22Rv1 (cell line): ENCODE results near the gene ACSM5.
"Not testable (repeated sequence)": the region's sequence is repeated elsewhere in the genome, so short reads cannot be mapped to it uniquely, and the experiment has no call there.

Experiments
- H3K27ac ChIP-seq: fragments of 450-650 bp; 2 replicates; pipeline ENCODE4 v1.5.1; 2017
- CTCF ChIP-seq: fragments of 450-650 bp; IDR thresholded peaks from 2 replicates; pipeline ENCODE4 v1.5.1; 2017; ENCODE audit warnings: mild to moderate bottlenecking
- ZFX ChIP-seq: fragments of 450-650 bp; IDR thresholded peaks from 2 replicates; pipeline ENCODE4 v1.6.1; 2017; ENCODE audit warnings: antibody characterized with exemption, borderline replicate concordance

ACSM5 gene

GRCh38 chr16:20453633-20454032 lies 44.3 kb downstream of the ACSM5 start:
- not testable (repeated sequence) for H3K27ac ChIP-seq

- H3K27ac ChIP-seq, result not testable (repeated sequence)
These were observed 49.9 kb downstream of the ACSM5 start for GRCh38 chr16:20459227-20459626.

DNA sequence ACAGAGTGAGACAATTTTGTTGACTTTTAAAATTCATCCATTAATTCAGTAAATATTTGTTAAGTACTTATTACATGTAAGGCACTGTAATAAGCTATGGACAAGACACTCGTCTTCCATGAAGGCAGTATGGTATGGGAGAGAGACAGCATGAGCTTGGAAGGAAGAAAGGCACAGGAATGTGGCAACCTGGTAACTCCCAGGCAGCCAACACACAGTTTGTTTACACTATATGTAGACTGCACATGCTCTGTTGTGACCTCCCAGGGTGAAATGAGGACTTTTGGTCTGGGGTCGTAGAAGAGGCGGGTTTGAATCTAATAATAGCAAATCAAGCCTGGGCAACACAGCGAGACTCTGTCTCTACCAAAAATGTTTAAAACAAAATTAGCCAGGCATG lies 51.0 kb downstream of the ACSM5 start:
- H3K27ac ChIP-seq, result not testable (repeated sequence)

DNA sequence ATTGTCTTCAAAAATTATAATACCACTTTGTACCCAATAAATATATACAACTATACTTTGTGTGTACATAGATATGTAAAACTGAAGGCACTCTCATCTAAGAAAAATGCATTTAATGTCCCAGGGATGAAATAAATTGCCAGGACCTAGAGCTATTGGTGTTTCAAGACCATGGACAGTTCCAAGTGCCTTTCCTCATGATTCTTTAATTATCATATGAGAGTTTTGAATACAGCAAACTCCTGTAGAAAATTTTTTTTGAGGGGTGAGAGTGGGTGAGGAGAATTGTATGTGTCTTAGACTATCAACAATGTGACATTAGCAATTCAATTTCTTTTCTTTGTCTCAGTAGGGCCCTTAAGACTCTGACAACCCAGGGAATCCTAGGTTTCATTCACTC lies 59.6 kb downstream of the ACSM5 start:
- H3K27ac ChIP-seq, result not testable (repeated sequence)

- not testable (repeated sequence) for H3K27ac ChIP-seq
These were observed 60.6 kb downstream of the ACSM5 start for GRCh38 chr16:20469930-20470329.

GRCh38 chr16:20470732-20471131 lies 61.4 kb downstream of the ACSM5 start:
- not testable (repeated sequence) for H3K27ac ChIP-seq

DNA sequence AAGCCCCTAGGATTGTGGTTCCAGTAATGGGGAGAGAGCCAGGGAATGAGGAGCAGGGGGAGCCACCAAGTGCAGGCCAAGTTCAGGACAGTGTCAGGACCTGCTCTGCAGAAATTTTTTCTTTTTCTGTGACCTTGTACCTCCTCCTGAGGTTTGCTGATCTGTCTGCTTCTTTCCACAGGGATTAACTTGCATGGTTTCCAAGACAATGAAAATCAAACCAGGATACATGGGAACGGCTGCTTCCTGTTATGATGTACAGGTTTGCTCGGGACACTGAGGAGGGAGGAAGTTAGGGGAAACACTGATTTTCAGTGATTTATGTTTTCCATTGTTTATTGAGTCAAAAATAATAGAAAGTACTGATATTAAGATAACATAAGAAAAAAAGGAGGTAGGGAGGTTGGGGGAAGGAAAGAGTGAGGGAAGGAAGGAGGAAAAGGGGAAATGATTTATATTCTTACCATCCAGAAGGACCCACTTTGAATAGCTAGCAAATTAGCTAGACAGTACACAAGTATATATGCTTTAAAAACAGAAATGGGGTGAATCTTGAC lies 67.9 kb downstream of the ACSM5 start:
- H3K27ac ChIP-seq, result not testable (repeated sequence)

- H3K27ac ChIP-seq, result not testable (repeated sequence)
These were observed 74.7 kb downstream of the ACSM5 start for GRCh38 chr16:20483989-20484388.

DNA sequence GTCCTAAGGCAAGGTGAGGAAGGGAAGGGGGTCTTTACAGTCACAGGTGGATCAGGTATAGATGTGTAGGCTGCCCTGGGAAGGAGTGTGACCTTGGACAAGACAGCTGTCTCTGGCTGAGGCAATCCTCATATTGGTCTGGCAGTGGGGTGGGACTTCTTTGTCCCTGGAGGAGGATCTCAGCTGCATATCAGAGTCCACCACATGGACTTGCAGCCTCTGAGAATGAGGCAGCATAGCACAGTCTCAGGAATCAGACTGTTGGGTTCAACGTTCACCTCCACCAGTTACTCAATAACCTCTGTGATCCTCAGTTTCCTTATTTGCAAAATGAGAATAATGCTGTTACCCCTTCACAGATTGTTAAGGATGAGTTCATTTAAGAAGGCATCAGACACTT lies 75.4 kb downstream of the ACSM5 start:
- TF ChIP-seq ZFX, result no peak
- no peak for TF ChIP-seq CTCF
- no peak overlapping the region for H3K27ac ChIP-seq

GRCh38 chr16:20485408-20485807 lies 76.1 kb downstream of the ACSM5 start:
- no peak overlapping the region for H3K27ac ChIP-seq
- TF ChIP-seq CTCF (no peak), ZFX (no peak)
